Vagina (tissue), 2 donors: ENCODE measurements around the gene ZNF536. TPM values are rescaled to one million over a fixed set of nuclear protein-coding genes. Genes with fewer than 3 reads are reported as not detected.

Experiments
- DNase-seq, 2 donors: peaks; one replicate each; pipeline ENCODE4 v3.0.0-alpha.2; 2017; ENCODE audit errors: extremely low spot score in 2 of 2
- H3K27ac ChIP-seq: fragments of 200-600 bp; sonication (generic); one replicate; pipeline ENCODE4 v1.5.1; 2019
- H3K27me3 ChIP-seq: fragments of 200-600 bp; sonication (generic); one replicate; pipeline ENCODE4 v1.5.1; 2019
- H3K36me3 ChIP-seq, 2 donors: fragments of 200-600 bp; sonication (generic); one replicate each; pipeline ENCODE4 v1.5.1; 2017 to 2019
- H3K4me1 ChIP-seq: fragments of 200-600 bp; sonication (generic); one replicate; pipeline ENCODE4 v1.5.1; 2019
- H3K4me3 ChIP-seq, 2 donors: fragments of 200-600 bp; sonication (generic); 1 replicate in 1 of 2; 2 replicates in 1 of 2; pipeline ENCODE4 v1.5.1; 2016 to 2019
- H3K9me3 ChIP-seq: fragments of 200-600 bp; sonication (generic); one replicate; pipeline ENCODE4 v1.5.1; 2019
- POLR2A ChIP-seq, 2 donors: fragments of 450-650 bp; IDR thresholded peaks; one replicate each; pipeline ENCODE4 v1.6.1; 2017; ENCODE audit warnings: antibody characterized with exemption in 2 of 2, mild to moderate bottlenecking in 2 of 2, moderate library complexity in 2 of 2
- POLR2AphosphoS5 ChIP-seq, 2 donors: sonication (generic); formaldehyde crosslinking; IDR thresholded peaks; one replicate each; pipeline ENCODE4 v1.9.0; 2017; ENCODE audit warnings: antibody characterized with exemption in 2 of 2, mild to moderate bottlenecking in 2 of 2, low read depth in 1 of 2; ENCODE audit not compliant: insufficient read depth in 1 of 2
- intact Hi-C: fragments of 100-400 bp; cut with DNase I; formaldehyde crosslinking; loops from one replicate; pipeline ENCODE4 v1.15.1; 2023
- total RNA-seq: library from RNA; depleted of rRNA; stranded (reverse); fragments of >200 nt; gene quantifications from one replicate; pipeline ENCODE4 v1.2.3, GENCODE V29; 2016
- TF ChIP-seq, protein P1 (sequence below), 3 experiments: fragments of 450-650 bp in 2 of 3; fragments of 200-600 bp in 1 of 3; sonication (generic) in 1 of 3; IDR thresholded peaks; one replicate each; pipeline ENCODE4 v1.5.1; 2017 to 2019; ENCODE audit warnings: antibody characterized with exemption in 3 of 3, mild to moderate bottlenecking in 2 of 3, moderate library complexity in 2 of 3

ZNF536 gene
- total RNA-seq, 1 donor from 2014 or later: 2.5 TPM

DNA sequence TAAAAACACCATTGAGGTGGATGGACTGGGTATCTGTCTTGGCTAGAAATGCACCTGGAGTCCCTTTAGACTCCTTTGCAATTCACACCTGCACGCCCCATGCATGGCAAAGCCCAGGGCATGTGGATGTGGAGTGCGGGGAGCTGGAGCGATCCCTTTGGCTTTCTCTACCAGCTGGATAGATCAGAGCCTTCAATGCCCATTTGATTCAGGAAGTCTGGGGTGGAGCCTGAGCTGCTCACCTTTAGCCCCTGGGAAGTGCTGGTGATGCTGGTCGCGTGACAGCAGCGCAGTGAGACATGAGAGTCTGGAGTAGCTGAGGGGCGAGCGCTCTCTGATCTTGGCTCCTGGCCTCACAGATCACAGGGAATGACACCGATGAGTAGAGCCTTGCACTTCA lies 4.8 kb upstream of the ZNF536 start:
- intact Hi-C loops: no loop called here
- no peak for DNase-seq

DNA sequence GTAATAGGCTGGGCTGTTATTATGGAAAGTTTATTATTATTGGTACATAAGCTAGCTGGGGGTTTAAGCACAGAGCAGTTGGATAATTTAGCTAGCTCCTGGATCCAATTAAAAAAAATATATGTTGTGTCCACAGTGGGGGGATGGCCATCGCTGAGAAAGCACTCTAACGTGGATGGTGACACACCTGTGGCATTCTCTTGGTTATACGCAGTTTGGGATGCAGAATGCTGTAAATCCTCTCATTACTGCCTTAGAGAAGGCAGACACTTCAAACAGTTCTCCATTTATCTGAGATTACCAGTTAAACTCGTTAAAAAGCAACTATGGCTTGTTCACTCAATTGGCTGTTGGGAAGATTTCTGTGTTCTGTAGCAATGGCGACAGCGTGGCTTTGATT lies 2.4 kb upstream of the ZNF536 start:
- TF ChIP-seq POLR2AphosphoS5 (IDR thresholded peaks at IDR 0.05; ENCODE audit: insufficient read depth in 1 of 2, low read depth in 1 of 2): no peak
- TF ChIP-seq POLR2A (IDR thresholded peaks at IDR 0.05): no peak
- TF ChIP-seq, protein P1, sequence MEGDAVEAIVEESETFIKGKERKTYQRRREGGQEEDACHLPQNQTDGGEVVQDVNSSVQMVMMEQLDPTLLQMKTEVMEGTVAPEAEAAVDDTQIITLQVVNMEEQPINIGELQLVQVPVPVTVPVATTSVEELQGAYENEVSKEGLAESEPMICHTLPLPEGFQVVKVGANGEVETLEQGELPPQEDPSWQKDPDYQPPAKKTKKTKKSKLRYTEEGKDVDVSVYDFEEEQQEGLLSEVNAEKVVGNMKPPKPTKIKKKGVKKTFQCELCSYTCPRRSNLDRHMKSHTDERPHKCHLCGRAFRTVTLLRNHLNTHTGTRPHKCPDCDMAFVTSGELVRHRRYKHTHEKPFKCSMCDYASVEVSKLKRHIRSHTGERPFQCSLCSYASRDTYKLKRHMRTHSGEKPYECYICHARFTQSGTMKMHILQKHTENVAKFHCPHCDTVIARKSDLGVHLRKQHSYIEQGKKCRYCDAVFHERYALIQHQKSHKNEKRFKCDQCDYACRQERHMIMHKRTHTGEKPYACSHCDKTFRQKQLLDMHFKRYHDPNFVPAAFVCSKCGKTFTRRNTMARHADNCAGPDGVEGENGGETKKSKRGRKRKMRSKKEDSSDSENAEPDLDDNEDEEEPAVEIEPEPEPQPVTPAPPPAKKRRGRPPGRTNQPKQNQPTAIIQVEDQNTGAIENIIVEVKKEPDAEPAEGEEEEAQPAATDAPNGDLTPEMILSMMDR (IDR thresholded peaks at IDR 0.05): no peak
- no peaks in the 10 kb centered on the region for H3K27me3 ChIP-seq
- H3K36me3 ChIP-seq: no peaks in the 10 kb centered on the region
- no peaks in the 10 kb centered on the region for H3K9me3 ChIP-seq
- H3K4me3 ChIP-seq: no peak overlapping the region
- intact Hi-C loops: no loop called here
- H3K4me1 ChIP-seq: no peaks in the 10 kb centered on the region
- no peak overlapping the region for H3K27ac ChIP-seq
- no peak for DNase-seq

More for the DNA sequence above, 4.8 kb upstream of the ZNF536 start:
- TF ChIP-seq POLR2AphosphoS5 (IDR thresholded peaks at IDR 0.05; ENCODE audit: insufficient read depth in 1 of 2, low read depth in 1 of 2): no peak
- TF ChIP-seq POLR2A (IDR thresholded peaks at IDR 0.05): no peak
- TF ChIP-seq, protein P1 (IDR thresholded peaks at IDR 0.05): no peak
- Histone ChIP-seq H3K4me1 (no peaks in the 10 kb centered on the region), H3K4me3 (no peak overlapping the region), H3K27ac (no peak overlapping the region), H3K36me3 (no peaks in the 10 kb centered on the region), H3K9me3 (no peaks in the 10 kb centered on the region), H3K27me3 (no peaks in the 10 kb centered on the region)

DNA sequence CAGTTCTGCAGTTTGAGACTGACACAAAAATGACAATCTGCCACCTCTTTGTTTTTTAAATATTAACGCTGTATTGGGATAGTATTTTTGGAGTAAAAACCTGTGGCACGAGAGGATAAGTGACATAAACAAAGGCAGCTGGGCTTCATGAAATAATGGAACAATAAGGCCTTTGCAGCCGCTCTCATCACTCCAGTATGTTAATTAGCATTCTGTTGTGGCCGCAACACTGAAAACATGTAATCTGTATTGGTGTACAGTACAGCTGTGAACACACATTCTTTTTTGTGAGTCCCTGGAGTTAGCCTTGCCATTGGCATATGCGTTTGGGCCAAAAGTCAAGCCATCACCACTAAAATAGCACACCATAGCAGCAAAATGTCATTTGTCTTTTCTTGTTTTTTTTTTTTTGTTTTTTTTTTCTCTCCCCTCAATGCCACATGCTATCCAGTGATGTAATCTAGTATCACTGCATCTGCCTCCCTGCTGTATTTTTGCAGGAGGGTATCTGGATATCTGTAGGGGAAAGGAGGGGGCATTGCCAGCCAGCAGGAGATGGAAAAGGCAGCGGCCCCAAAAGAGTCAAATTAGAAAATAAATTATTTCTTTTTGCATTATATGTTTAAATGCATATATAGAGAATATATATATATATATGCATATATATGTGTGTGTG lies 885 bp upstream of the ZNF536 start:
- intact Hi-C loops: no loop called here
- no peaks in the 10 kb centered on the region for H3K9me3 ChIP-seq
- TF ChIP-seq, protein P1 (IDR thresholded peaks at IDR 0.05): no peak
- TF ChIP-seq POLR2A (IDR thresholded peaks at IDR 0.05) (no peak), POLR2AphosphoS5 (IDR thresholded peaks at IDR 0.05; ENCODE audit: insufficient read depth in 1 of 2, low read depth in 1 of 2) (no peak)
- H3K27me3 ChIP-seq: no peaks in the 10 kb centered on the region
- H3K4me1 ChIP-seq: no peaks in the 10 kb centered on the region
- DNase-seq: no peak
- no peak overlapping the region for H3K27ac ChIP-seq
- no peak overlapping the region for H3K4me3 ChIP-seq
- H3K36me3 ChIP-seq: no peaks in the 10 kb centered on the region

DNA sequence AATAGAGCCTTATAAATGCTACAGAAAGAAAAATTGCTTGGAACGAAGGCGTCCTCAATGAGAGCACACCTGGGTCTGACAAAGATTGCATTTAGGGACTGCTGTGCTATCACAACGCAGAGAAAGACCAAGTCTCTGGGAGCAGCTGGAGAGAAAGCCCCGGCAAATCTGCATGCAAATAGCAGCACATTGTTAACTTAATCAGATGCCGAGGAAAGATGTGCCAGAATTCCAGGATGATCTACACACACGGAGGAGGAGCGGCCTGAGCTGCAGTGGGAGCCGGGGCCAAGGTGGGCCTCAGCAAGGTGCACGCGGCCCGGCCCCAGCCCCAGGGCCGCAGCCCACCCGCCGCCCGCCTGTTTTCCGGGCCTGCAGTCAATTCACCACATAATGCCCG lies 1.4 kb downstream of the ZNF536 start:
- Histone ChIP-seq H3K4me1 (no peaks in the 10 kb centered on the region), H3K36me3 (no peaks in the 10 kb centered on the region), H3K27me3 (no peaks in the 10 kb centered on the region), H3K9me3 (no peaks in the 10 kb centered on the region), H3K4me3 (no peak overlapping the region), H3K27ac (no peak overlapping the region)
- TF ChIP-seq POLR2A (IDR thresholded peaks at IDR 0.05): no peak
- TF ChIP-seq, protein P1 (IDR thresholded peaks at IDR 0.05): no peak
- TF ChIP-seq POLR2AphosphoS5 (IDR thresholded peaks at IDR 0.05; ENCODE audit: insufficient read depth in 1 of 2, low read depth in 1 of 2): no peak
- intact Hi-C loops: no loop called here
- no peak for DNase-seq

DNA sequence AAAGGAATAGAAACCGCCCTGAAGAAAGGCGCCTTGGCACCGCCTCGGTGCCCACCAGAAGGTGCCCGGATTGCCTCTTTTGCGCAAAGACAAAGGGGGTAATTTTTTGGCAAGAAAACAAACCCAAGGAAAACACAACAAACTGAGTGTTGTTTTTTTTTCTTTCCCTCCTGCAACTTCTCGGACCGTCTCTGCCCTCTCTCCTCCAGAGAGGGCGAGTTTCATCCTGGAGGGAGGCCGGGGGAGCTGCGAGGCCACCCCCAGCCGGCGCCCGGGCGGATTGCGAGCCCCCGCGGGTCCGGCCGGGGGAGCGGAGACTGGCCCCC lies 2.3 kb downstream of the ZNF536 start:
- H3K9me3 ChIP-seq: no peaks in the 10 kb centered on the region
- intact Hi-C loops: no loop called here
- TF ChIP-seq POLR2AphosphoS5 (IDR thresholded peaks at IDR 0.05; ENCODE audit: insufficient read depth in 1 of 2, low read depth in 1 of 2): no peak
- TF ChIP-seq, protein P1 (IDR thresholded peaks at IDR 0.05): no peak
- no peak for TF ChIP-seq POLR2A (IDR thresholded peaks at IDR 0.05)
- DNase-seq: no peak
- no peaks in the 10 kb centered on the region for H3K27me3 ChIP-seq
- no peaks in the 10 kb centered on the region for H3K36me3 ChIP-seq
- H3K4me1 ChIP-seq: no peaks in the 10 kb centered on the region
- no peak overlapping the region for H3K4me3 ChIP-seq
- H3K27ac ChIP-seq: no peak overlapping the region
